Activated CD8-positive, alpha-beta memory T cell treated with anti-CD3 and anti-CD28 coated beads for 1 hour (primary cell): Measurements from ENCODE around the gene DUSP2.
A peak's percentile ranks its signal among the peaks of the same experiment; 100 is the strongest.

Source experiments
- DNase-seq, 2 donors: peaks; one replicate each; pipeline ENCODE4 v3.0.0-alpha.2; 2020; ENCODE audit warnings: low read depth in 1 of 2; ENCODE audit errors: extremely low read depth in 1 of 2

The DUSP2 gene

GRCh38 chr2:96145036-96145847 lies at the start of gene DUSP2:
TSS of gene DUSP2 (minus strand) at chr2:96145440. CDS start at chr2:96145354, 86 bp downstream.
- peak; percentile 81 to 84 for DNase-seq

- no peak for DNase-seq
Observed at GRCh38 chr2:96191937-96192670, 46.9 kb upstream of the DUSP2 start.

GRCh38 chr2:96188821-96189526 lies 43.7 kb upstream of the DUSP2 start:
- DNase-seq = no peak

GRCh38 chr2:96186562-96186961 lies 41.3 kb upstream of the DUSP2 start:
- DNase-seq = no peak

GRCh38 chr2:96185516-96185915 lies 40.3 kb upstream of the DUSP2 start:
- no peak for DNase-seq

GRCh38 chr2:96184989-96185388 lies 39.7 kb upstream of the DUSP2 start:
- DNase-seq = no peak

- no peak for DNase-seq
Observed at GRCh38 chr2:96184188-96184587, 38.9 kb upstream of the DUSP2 start.

GRCh38 chr2:96181529-96181928 lies 36.3 kb upstream of the DUSP2 start:
- no peak for DNase-seq

GRCh38 chr2:96180521-96180920 lies 35.3 kb upstream of the DUSP2 start:
- no peak for DNase-seq

GRCh38 chr2:96180002-96180401 lies 34.8 kb upstream of the DUSP2 start:
- DNase-seq = no peak

- no peak for DNase-seq
Observed at GRCh38 chr2:96176661-96177060, 31.4 kb upstream of the DUSP2 start.

- DNase-seq = no peak
Observed at GRCh38 chr2:96175951-96176350, 30.7 kb upstream of the DUSP2 start.

GRCh38 chr2:96174251-96175144 lies 29.3 kb upstream of the DUSP2 start:
- peak; percentile 67 to 72 for DNase-seq

GRCh38 chr2:96171831-96172230 lies 26.6 kb upstream of the DUSP2 start:
- no peak for DNase-seq

GRCh38 chr2:96170626-96171025 lies 25.4 kb upstream of the DUSP2 start:
- no peak for DNase-seq

- DNase-seq = no peak
Observed at GRCh38 chr2:96169868-96170507, 24.7 kb upstream of the DUSP2 start.

GRCh38 chr2:96167407-96168013 lies 22.3 kb upstream of the DUSP2 start:
- DNase-seq = no peak

GRCh38 chr2:96164459-96165184 lies 19.4 kb upstream of the DUSP2 start:
- no peak for DNase-seq
